Measurements from ENCODE around the gene DAB2.

- TF ChIP-seq CTCF (optimal IDR thresholded peaks at IDR 0.05 in 1 of 3, IDR thresholded peaks at IDR 0.05 in 1 of 3, conservative IDR thresholded peaks at IDR 0.05 in 1 of 3; ENCODE audit: extremely low read depth in 1 of 3, insufficient read depth in 2 of 3, low read length in 3 of 3) (no peak), EZH2 (IDR thresholded peaks at IDR 0.05; ENCODE audit: low read length) (no peak)
Observed at GRCh38 chr5:39328731-39329130, 96.0 kb downstream of the DAB2 start.
